Measurements from ENCODE around the gene SLBP. TPM values are rescaled to one million over a fixed set of nuclear protein-coding genes. Genes with fewer than 3 reads are reported as not detected.
"Not testable (repeated sequence)": the region's sequence is repeated elsewhere in the genome, so short reads cannot be mapped to it uniquely, and the experiment has no call there.

SLBP gene
- total and polyA plus RNA-seq, 2 donors (not counting 1 experiment from before 2014, with no cell fraction given) = 49.7 to 108 TPM

GRCh38 chr4:1673671-1674070, 38.4 kb downstream of the SLBP start:
- Histone ChIP-seq H2AFZ (ENCODE audit: low read length) (no peak overlapping the region), H3K27me3 (ENCODE audit: control insufficient read depth, insufficient read depth, low read length) (no peaks in the 10 kb centered on the region), H3K9me3 (ENCODE audit: control insufficient read depth, insufficient read depth, low read depth, low read length) (no peaks in the 10 kb centered on the region), H3K4me2 (ENCODE audit: extremely low read depth, insufficient read depth, low read length) (no peak overlapping the region), H3K9ac (ENCODE audit: insufficient read depth, low read length) (no peak overlapping the region), H3K36me3 (ENCODE audit: control insufficient read depth, insufficient read depth, low read length) (no peaks in the 10 kb centered on the region), H3K79me2 (ENCODE audit: control insufficient read depth, insufficient read depth, low read length) (no peaks in the 10 kb centered on the region), H4K20me1 (ENCODE audit: control insufficient read depth, extremely low read depth, insufficient read depth, low read length) (no peaks in the 10 kb centered on the region), H3K27ac (ENCODE audit: insufficient read depth, low read length) (no peak overlapping the region), H3K4me1 (ENCODE audit: control insufficient read depth, extremely low read depth, insufficient read depth, low read length) (no peaks in the 10 kb centered on the region), H3K4me3 (replicated peaks in 1 of 4; ENCODE audit: control extremely low read depth in 1 of 4, insufficient read depth in 1 of 4, low read depth in 3 of 4, low read length in 4 of 4) (no peak overlapping the region)
- TF ChIP-seq EZH2 (IDR thresholded peaks at IDR 0.05; ENCODE audit: low read length, missing control alignments) (no peak), CTCF (conservative IDR thresholded peaks at IDR 0.05 in 1 of 2, IDR thresholded peaks at IDR 0.05 in 1 of 2; ENCODE audit: low read depth in 1 of 2, low read length in 2 of 2) (no peak)
- DNase-seq (ENCODE audit: low read depth in 2 of 2) = no peak

GRCh38 chr4:1671011-1671410, 41.1 kb downstream of the SLBP start:
- not testable (repeated sequence) for H4K20me1 ChIP-seq (ENCODE audit: control insufficient read depth, extremely low read depth, insufficient read depth, low read length); H3K36me3 ChIP-seq (ENCODE audit: control insufficient read depth, insufficient read depth, low read length); H3K4me2 ChIP-seq (ENCODE audit: extremely low read depth, insufficient read depth, low read length); H2AFZ ChIP-seq (ENCODE audit: low read length); H3K27me3 ChIP-seq (ENCODE audit: control insufficient read depth, insufficient read depth, low read length); H3K27ac ChIP-seq (ENCODE audit: insufficient read depth, low read length); H3K4me3 ChIP-seq (replicated peaks in 1 of 4; ENCODE audit: control extremely low read depth in 1 of 4, insufficient read depth in 1 of 4, low read depth in 3 of 4, low read length in 4 of 4); H3K79me2 ChIP-seq (ENCODE audit: control insufficient read depth, insufficient read depth, low read length); H3K9ac ChIP-seq (ENCODE audit: insufficient read depth, low read length); H3K9me3 ChIP-seq (ENCODE audit: control insufficient read depth, insufficient read depth, low read depth, low read length); DNase-seq (ENCODE audit: low read depth in 2 of 2); H3K4me1 ChIP-seq (ENCODE audit: control insufficient read depth, extremely low read depth, insufficient read depth, low read length)

- Histone ChIP-seq H3K27ac (ENCODE audit: insufficient read depth, low read length) (no peak overlapping the region), H2AFZ (ENCODE audit: low read length) (no peak overlapping the region), H3K9ac (ENCODE audit: insufficient read depth, low read length) (no peak overlapping the region), H3K4me1 (ENCODE audit: control insufficient read depth, extremely low read depth, insufficient read depth, low read length) (no peaks in the 10 kb centered on the region), H3K4me3 (replicated peaks in 1 of 4; ENCODE audit: control extremely low read depth in 1 of 4, insufficient read depth in 1 of 4, low read depth in 3 of 4, low read length in 4 of 4) (no peak overlapping the region), H3K79me2 (ENCODE audit: control insufficient read depth, insufficient read depth, low read length) (no peaks in the 10 kb centered on the region), H3K9me3 (ENCODE audit: control insufficient read depth, insufficient read depth, low read depth, low read length) (no peaks in the 10 kb centered on the region), H3K36me3 (ENCODE audit: control insufficient read depth, insufficient read depth, low read length) (no peaks in the 10 kb centered on the region), H3K4me2 (ENCODE audit: extremely low read depth, insufficient read depth, low read length) (no peak overlapping the region), H4K20me1 (ENCODE audit: control insufficient read depth, extremely low read depth, insufficient read depth, low read length) (no peaks in the 10 kb centered on the region), H3K27me3 (ENCODE audit: control insufficient read depth, insufficient read depth, low read length) (no peaks in the 10 kb centered on the region)
- DNase-seq (ENCODE audit: low read depth in 2 of 2) = no peak
- no peak for TF ChIP-seq EZH2 (IDR thresholded peaks at IDR 0.05; ENCODE audit: low read length, missing control alignments)
- no peak for TF ChIP-seq CTCF (conservative IDR thresholded peaks at IDR 0.05 in 1 of 2, IDR thresholded peaks at IDR 0.05 in 1 of 2; ENCODE audit: low read depth in 1 of 2, low read length in 2 of 2)
Measured at GRCh38 chr4:1670279-1670678, 41.8 kb downstream of the SLBP start.

Data from fibroblast of lung (primary cell).